LoVo (cell line): ENCODE results near the gene CYP2C19.
A peak's percentile ranks its signal among the peaks of the same experiment; 100 is the strongest.
"Not testable (repeated sequence)": the region's sequence is repeated elsewhere in the genome, so short reads cannot be mapped to it uniquely, and the experiment has no call there.

Source experiments
- DNase-seq: peaks from one replicate; pipeline ENCODE4 v3.0.0-alpha.2; 2016; ENCODE audit warnings: low spot score

Gene CYP2C19

DNA sequence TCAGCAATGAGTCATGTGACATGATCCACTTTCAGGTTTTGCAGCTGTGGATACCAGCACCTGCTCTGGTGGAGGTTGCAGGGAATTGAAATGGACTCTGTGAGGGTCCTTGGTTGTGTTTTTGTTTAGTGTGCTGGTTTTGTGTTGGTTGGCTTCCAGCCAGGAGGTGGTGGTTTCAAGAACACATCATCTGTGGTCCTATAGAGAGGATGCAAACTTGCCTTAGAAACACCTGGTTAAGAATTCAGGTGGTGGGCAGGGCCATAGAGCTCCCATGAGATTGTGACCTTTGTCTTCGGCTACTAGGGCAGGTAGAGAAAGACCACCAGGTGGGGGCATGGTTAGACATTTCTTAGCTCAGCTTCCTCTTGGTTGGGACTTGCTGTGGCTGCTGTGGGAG, 116.7 kb downstream of the CYP2C19 start:
- no peak for DNase-seq

GRCh38 chr10:94889123-94889522, 126.6 kb downstream of the CYP2C19 start:
- no peak for DNase-seq

DNA sequence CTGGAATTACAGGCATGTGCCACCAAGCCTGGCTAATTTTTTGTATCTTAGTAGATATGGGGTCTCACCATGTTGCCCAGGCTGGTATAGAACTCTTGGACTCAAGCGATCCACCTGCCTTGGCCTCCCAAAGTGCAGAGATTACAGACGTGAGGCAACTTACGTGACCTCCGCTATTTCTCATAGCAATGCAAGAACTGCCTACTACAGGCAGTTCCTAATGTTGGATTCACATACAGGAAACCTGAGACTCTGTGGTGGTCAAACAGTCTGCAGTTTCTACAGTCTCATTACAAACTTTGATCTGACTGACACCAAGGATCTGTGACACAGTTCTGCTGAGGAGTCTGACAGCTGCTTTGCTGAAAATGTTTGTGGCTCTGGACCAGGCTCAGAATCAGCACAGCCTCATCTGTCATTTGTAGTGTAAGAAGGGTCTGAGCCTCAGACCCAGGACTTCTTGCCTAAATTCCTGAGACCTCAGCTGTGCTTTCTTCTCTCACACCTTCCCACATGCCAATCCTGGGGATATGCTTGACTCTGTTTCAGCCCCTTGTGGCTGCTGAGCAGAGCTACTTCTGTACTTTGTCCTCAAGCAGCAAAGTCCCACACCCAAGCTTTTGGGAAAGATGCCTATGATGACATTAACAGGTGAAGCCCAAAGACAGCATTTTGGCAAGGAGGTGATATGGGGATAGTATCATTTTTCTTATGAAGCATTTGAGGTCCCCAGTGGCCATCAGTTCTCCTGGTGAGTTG, 128.0 kb downstream of the CYP2C19 start:
- DNase-seq: no peak

DNA sequence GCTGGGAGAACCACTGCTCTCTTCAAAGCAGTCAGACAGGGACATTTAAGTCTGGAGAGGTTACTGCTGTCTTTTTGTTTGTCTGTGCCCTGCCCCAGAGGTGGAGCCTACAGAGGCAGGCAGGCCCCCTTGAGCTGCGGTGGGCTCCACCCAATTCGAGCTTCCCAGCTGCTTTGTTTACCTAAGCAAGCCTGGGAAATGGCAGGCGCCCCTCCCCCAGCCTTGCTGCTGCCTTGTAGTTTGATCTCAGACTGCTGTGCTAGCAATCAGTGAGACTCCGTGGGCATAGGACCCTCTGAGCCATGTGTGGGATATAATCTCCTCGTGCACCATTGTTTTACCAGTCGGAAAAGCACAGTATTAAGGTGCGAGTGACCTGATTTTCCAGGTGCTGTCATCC, 135.9 kb downstream of the CYP2C19 start:
- not testable (repeated sequence) for DNase-seq

DNA sequence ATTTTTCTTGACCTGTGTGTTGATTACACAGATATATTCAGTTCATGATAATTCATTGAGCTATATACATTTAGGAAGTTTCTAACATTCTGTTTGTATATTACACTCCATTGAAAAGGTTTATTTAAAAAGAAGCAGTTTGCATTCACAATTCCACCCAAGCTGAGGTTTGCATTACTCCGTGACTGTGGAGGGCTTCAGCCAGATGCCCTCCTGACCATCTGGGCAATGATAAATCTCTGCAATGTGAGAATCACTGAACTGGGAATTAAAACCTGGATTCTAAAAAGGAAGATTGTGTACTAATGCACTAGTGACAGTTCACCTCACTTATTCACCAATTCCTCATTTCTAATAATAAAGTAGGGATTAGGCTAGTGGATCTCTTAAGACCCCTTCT, 139.6 kb downstream of the CYP2C19 start:
- DNase-seq: no peak

DNA sequence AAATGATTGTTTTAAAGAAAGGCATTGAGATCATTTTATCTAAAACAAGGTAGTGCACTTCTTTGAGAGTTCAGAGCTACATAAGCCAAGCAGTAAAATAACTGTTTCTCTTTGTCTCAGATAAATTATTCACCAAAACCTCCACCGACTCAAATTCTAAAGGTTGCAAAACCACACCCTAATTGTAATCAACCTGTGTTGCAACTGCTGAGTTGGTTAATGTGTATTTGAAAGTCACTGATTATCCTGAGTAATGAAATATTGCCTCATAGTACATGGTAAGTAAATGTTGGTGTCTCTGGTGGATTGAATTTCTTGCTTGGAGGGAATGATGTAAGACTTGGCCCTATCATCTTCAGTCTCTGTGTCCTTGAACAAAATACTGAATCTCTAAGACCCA, 140.1 kb downstream of the CYP2C19 start:
- peak; percentile 16 for DNase-seq
